Astrocyte (in vitro differentiated cells and primary cell): Measurements from ENCODE around the gene MKI67.

Experiments
- EZH2 ChIP-seq: IDR thresholded peaks from 2 replicates; pipeline ENCODE4 v1.6.1; 2012; ENCODE audit warnings: mild to moderate bottlenecking, low read length, inconsistent platforms; ENCODE audit not compliant: insufficient read depth
- TF ChIP-seq, protein P1 (sequence below): IDR thresholded peaks from 2 replicates; pipeline ENCODE4 v1.5.1; 2011; ENCODE audit warnings: low read depth, mild to moderate bottlenecking, inconsistent platforms, low read length, moderate library complexity; ENCODE audit not compliant: insufficient read depth

DNA sequence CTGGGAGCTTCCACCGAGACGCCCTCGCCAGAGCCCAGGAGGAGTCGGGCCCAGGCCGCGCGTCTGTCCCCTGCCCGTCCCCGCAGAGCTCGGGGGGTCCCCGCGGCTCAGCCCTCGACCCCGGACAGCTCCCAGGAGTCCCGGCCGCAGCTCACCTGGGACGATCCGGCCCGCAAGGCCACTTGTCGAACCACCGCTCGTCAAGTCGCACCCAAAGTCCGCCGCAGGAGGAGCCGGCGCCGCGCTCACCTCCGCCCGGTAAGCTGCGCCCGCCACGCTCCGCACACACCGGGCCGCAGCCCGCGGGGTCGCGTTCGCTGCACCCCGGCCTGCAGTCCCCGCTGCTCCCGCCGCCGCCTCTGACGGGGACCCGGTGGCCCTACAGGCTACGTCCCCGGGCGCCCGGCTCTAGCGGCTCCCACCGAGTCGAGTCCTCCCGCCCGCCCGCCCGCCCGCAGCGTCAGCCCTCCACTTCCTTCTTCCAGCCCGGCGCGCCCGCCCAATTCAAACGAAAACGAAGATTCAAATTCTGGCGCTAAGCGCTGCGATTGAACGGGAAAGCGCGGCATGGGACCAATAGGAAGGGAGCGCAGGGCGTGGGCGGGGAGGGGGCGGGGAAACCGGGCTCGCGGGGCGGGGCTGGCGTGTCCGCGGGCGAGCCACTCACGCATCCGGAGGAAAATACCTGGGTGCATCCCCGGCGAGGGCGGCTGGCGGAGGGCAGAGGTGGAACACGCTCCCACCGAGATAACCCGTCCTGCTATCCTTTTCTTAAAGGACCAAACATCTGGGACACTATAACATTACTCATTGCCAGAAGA, at the start of gene MKI67:
- TF ChIP-seq, protein P1, sequence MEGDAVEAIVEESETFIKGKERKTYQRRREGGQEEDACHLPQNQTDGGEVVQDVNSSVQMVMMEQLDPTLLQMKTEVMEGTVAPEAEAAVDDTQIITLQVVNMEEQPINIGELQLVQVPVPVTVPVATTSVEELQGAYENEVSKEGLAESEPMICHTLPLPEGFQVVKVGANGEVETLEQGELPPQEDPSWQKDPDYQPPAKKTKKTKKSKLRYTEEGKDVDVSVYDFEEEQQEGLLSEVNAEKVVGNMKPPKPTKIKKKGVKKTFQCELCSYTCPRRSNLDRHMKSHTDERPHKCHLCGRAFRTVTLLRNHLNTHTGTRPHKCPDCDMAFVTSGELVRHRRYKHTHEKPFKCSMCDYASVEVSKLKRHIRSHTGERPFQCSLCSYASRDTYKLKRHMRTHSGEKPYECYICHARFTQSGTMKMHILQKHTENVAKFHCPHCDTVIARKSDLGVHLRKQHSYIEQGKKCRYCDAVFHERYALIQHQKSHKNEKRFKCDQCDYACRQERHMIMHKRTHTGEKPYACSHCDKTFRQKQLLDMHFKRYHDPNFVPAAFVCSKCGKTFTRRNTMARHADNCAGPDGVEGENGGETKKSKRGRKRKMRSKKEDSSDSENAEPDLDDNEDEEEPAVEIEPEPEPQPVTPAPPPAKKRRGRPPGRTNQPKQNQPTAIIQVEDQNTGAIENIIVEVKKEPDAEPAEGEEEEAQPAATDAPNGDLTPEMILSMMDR: no peak
- no peak for TF ChIP-seq EZH2
